ENCODE results near the gene SCCPDH. TPM values are rescaled to one million over a fixed set of nuclear protein-coding genes. Genes with fewer than 3 reads are reported as not detected.

The SCCPDH gene
- total and polyA plus RNA-seq, 2 of the 13 experiments (the other 11 are each of a cell fraction or from before 2014, with no cell fraction given): 36.7 to 62.3 TPM

DNA sequence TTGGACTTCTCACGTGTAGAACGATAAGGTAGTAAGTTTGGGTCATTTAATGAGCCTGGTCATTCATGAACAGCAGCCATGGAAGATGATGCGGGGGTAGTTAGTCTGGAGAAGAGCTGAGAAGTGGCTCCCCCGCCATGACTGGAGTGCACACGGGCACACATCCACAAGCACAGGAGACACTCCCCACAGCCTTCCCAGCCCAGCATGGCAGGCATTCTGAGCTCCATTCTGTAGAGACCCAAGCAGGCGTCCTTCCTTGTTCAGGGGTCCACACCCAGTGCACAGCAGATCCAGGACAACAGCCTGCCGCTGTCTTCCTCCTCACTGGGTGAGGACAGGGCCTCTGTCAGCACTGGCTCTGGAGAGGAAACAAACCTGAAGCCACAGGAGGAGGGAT, 57.0 kb downstream of the SCCPDH start:
- ChIA-PET CTCF (ENCODE audit: low intra/inter-chr PET ratio, low total read pairs) (no interaction called here), POLR2A (no interaction called here)
- TSS peak; percentile 24 for BruUV-seq (replicated peaks)
- Histone ChIP-seq H3K79me2 (ENCODE audit: insufficient read depth, low read length) (no peaks in the 10 kb centered on the region), H3K4me2 (ENCODE audit: low read depth, low read length) (no peak overlapping the region), H4K20me1 (ENCODE audit: insufficient read depth, low read length) (no peaks in the 10 kb centered on the region), H3K4me3 (replicated peaks in 1 of 3; ENCODE audit: insufficient read depth in 1 of 3, low read depth in 2 of 3, low read length in 3 of 3) (no peak overlapping the region), H3K9ac (ENCODE audit: insufficient read depth, low read depth, low read length) (no peak overlapping the region), H3K36me3 (replicated peaks in 1 of 2; ENCODE audit: control insufficient read depth in 1 of 2, insufficient read depth in 2 of 2, low read length in 2 of 2) (peaks cover 6 to 14% of the 10 kb centered on the region in 2 experiments; a peak in 3 of 5 replicates), H3K27me3 (ENCODE audit: control insufficient read depth in 1 of 2, insufficient read depth in 2 of 2, low read length in 2 of 2) (no peaks in the 10 kb centered on the region), H2AFZ (ENCODE audit: low read length) (no peak overlapping the region), H3K9me3 (ENCODE audit: low read length) (peaks cover 7% of the 10 kb centered on the region; the same call in 1 of the 2 replicates), H3K27ac (ENCODE audit: extremely low read length, insufficient read depth, low read length) (no peak overlapping the region), H3K4me1 (ENCODE audit: insufficient read depth, low read length) (peaks cover 14% of the 10 kb centered on the region)
- FAIRE-seq: no peak
- 96% methylated on average over 6 of the region's 7 CpGs for WGBS (ENCODE audit: low lambda C conversion rate)
- in situ Hi-C loops (cut with HindIII; ENCODE audit: extremely low pct_ligation_motif_present, low pct_unique_long_range_greater_than_20kb): no loop called here
- intact Hi-C loops (cut with micrococcal nuclease; ENCODE audit: unreplicated experiment): no loop called here
- no peak for DNase-seq (ENCODE audit: low spot score)
- no peak for ATAC-seq
- TF ChIP-seq PHF20 (CRISPR knock-in tag; IDR thresholded peaks at IDR 0.05) (no peak), SAFB2 (CRISPR knock-in tag; IDR thresholded peaks at IDR 0.05; ENCODE audit: borderline replicate concordance, low read depth) (no peak), ZNF749 (CRISPR knock-in tag; IDR thresholded peaks at IDR 0.05; ENCODE audit: borderline replicate concordance) (no peak), DPF2 (CRISPR knock-in tag; IDR thresholded peaks at IDR 0.05; ENCODE audit: borderline replicate concordance, low read depth) (no peak), PTBP1 (IDR thresholded peaks at IDR 0.05; ENCODE audit: low read depth, low read length, poor library complexity, severe bottlenecking) (no peak), NONO (IDR thresholded peaks at IDR 0.05) (no peak), NONO (CRISPR knock-in tag; conservative IDR thresholded peaks at IDR 0.05) (no peak), MLLT10 (CRISPR knock-in tag; IDR thresholded peaks at IDR 0.05) (no peak), CHD2 (IDR thresholded peaks at IDR 0.05; ENCODE audit: low read depth, low read length) (no peak), EEA1 (CRISPR knock-in tag; IDR thresholded peaks at IDR 0.05; ENCODE audit: borderline replicate concordance) (no peak), ZFP36L2 (CRISPR knock-in tag; IDR thresholded peaks at IDR 0.05) (no peak), SRSF9 (IDR thresholded peaks at IDR 0.05; ENCODE audit: borderline replicate concordance, insufficient read depth, low read depth, low read length, poor library complexity, severe bottlenecking) (no peak), HMG20B (CRISPR knock-in tag; conservative IDR thresholded peaks at IDR 0.05) (no peak), SRSF1 (optimal IDR thresholded peaks at IDR 0.05; ENCODE audit: low read depth, low read length) (no peak), ZNF264 (CRISPR knock-in tag; IDR thresholded peaks at IDR 0.05) (no peak)
- TF ChIP-seq, protein P1, sequence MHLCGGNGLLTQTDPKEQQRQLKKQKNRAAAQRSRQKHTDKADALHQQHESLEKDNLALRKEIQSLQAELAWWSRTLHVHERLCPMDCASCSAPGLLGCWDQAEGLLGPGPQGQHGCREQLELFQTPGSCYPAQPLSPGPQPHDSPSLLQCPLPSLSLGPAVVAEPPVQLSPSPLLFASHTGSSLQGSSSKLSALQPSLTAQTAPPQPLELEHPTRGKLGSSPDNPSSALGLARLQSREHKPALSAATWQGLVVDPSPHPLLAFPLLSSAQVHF (CRISPR knock-in tag; IDR thresholded peaks at IDR 0.05): no peak
- TF ChIP-seq, protein P2, sequence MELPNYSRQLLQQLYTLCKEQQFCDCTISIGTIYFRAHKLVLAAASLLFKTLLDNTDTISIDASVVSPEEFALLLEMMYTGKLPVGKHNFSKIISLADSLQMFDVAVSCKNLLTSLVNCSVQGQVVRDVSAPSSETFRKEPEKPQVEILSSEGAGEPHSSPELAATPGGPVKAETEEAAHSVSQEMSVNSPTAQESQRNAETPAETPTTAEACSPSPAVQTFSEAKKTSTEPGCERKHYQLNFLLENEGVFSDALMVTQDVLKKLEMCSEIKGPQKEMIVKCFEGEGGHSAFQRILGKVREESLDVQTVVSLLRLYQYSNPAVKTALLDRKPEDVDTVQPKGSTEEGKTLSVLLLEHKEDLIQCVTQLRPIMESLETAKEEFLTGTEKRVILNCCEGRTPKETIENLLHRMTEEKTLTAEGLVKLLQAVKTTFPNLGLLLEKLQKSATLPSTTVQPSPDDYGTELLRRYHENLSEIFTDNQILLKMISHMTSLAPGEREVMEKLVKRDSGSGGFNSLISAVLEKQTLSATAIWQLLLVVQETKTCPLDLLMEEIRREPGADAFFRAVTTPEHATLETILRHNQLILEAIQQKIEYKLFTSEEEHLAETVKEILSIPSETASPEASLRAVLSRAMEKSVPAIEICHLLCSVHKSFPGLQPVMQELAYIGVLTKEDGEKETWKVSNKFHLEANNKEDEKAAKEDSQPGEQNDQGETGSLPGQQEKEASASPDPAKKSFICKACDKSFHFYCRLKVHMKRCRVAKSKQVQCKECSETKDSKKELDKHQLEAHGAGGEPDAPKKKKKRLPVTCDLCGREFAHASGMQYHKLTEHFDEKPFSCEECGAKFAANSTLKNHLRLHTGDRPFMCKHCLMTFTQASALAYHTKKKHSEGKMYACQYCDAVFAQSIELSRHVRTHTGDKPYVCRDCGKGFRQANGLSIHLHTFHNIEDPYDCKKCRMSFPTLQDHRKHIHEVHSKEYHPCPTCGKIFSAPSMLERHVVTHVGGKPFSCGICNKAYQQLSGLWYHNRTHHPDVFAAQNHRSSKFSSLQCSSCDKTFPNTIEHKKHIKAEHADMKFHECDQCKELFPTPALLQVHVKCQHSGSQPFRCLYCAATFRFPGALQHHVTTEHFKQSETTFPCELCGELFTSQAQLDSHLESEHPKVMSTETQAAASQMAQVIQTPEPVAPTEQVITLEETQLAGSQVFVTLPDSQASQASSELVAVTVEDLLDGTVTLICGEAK (IDR thresholded peaks at IDR 0.05): no peak
- TF ChIP-seq, protein P2 (CRISPR knock-in tag; IDR thresholded peaks at IDR 0.05): no peak

Measured in HepG2 (cell line).